HCT116 (cell line): ENCODE data around the gene RPH3AL. TPM values are rescaled to one million over a fixed set of nuclear protein-coding genes. Genes with fewer than 3 reads are reported as not detected.

Source experiments
- ATAC-seq: fragments of 200-7000 bp; cut with Tn5 transposase; 2 replicates; pipeline ENCODE4 v1.9.1; 2020; ENCODE audit warnings: mild to moderate bottlenecking, moderate library complexity
- BruUV-seq: library from RNA; stranded (reverse); fragments of 400-500 nt; replicated peaks from 2 replicates; lab custom pipeline; 2021; lab: Mats Ljungman, UMichigan
- CTCF ChIA-PET: fragments of 300-600 bp; sonication (Branson Sonifier 250); formaldehyde crosslinking; loops from one replicate; lab custom pipeline; 2021; ENCODE audit warnings: antibody characterized with exemption; lab: Charles Lee
- POLR2A ChIA-PET: fragments of 300-600, 350-600 bp; sonication (Branson Sonifier 250); formaldehyde crosslinking; loops from one replicate; lab custom pipeline; 2021; ENCODE audit warnings: antibody characterized with exemption; lab: Charles Lee
- RAD21 ChIA-PET, 2 experiments: fragments of 300-600 bp; sonication (Branson Sonifier 250); formaldehyde crosslinking; loops; one replicate each; lab custom pipeline; 2023; ENCODE audit warnings: low total read pairs in 2 of 2; ENCODE audit not compliant: uncharacterized antibody in 2 of 2, unreplicated experiment in 2 of 2, low non-redundant PET in 1 of 2; lab: Charles Lee
- DNase-seq: peaks from one replicate; pipeline ENCODE4 v3.0.0-alpha.2; 2010; ENCODE audit warnings: low read depth, low spot score
- H2AFZ ChIP-seq: fragments of 200-600 bp; shearing (Covaris generic), sonication (generic); 2 replicates; pipeline ENCODE4 v1.6.1; 2017; ENCODE audit warnings: low read depth, mixed run types, mixed read lengths, antibody characterized with exemption, low read length; ENCODE audit not compliant: poor library complexity, severe bottlenecking
- H3K27ac ChIP-seq: 2 replicates; pipeline ENCODE4 v1.5.1; 2012; ENCODE audit warnings: low read depth, low read length
- H3K27me3 ChIP-seq: fragments of 200-600 bp; sonication (generic); 2 replicates; pipeline ENCODE4 v1.6.1; 2016; ENCODE audit warnings: mixed run types, low read length, mixed read lengths; ENCODE audit not compliant: insufficient read depth
- H3K36me3 ChIP-seq, 2 experiments: fragments of 200-500 bp in 1 of 2; fragments of 200-600 bp in 1 of 2; sonication (Bioruptor generic) in 1 of 2; sonication (generic) in 1 of 2; 2 replicates each; pipeline versions ENCODE4 v1.5.1 to v1.6.1; 2014 to 2016; ENCODE audit warnings: low read length in 2 of 2, inconsistent platforms in 1 of 2, mixed read lengths in 1 of 2, mixed run types in 1 of 2; ENCODE audit not compliant: insufficient read depth in 2 of 2, control insufficient read depth in 1 of 2
- H3K4me1 ChIP-seq, 2 experiments: fragments of 200-600 bp in 1 of 2; sonication (generic) in 1 of 2; 2 replicates each; pipeline versions ENCODE4 v1.5.1 to v1.6.1; 2012 to 2017; ENCODE audit warnings: low read length in 2 of 2, inconsistent platforms in 1 of 2, mild to moderate bottlenecking in 1 of 2, mixed read lengths in 1 of 2, mixed run types in 1 of 2, moderate library complexity in 1 of 2; ENCODE audit not compliant: insufficient read depth in 2 of 2, control insufficient read depth in 1 of 2
- H3K4me2 ChIP-seq: fragments of 200-600 bp; sonication (generic); 2 replicates; pipeline ENCODE4 v1.6.1; 2017; ENCODE audit warnings: mixed run types, low read length, mixed read lengths
- H3K4me3 ChIP-seq, 2 experiments: fragments of 200-600 bp in 1 of 2; sonication (generic) in 1 of 2; replicated peaks in 1 of 2; 2 replicates each; pipeline ENCODE4 v1.5.1; 2011 to 2016; ENCODE audit warnings: low read length in 2 of 2, control low read depth in 1 of 2, low read depth in 1 of 2, mild to moderate bottlenecking in 1 of 2, mixed read lengths in 1 of 2, mixed run types in 1 of 2
- H3K79me2 ChIP-seq: fragments of 200-600 bp; sonication (generic); 2 replicates; pipeline ENCODE4 v1.6.1; 2017; ENCODE audit warnings: mild to moderate bottlenecking, mixed run types, low read length, moderate library complexity, mixed read lengths; ENCODE audit not compliant: insufficient read depth
- H3K9ac ChIP-seq: fragments of 200-600 bp; sonication (generic); 2 replicates; pipeline ENCODE4 v1.6.1; 2016; ENCODE audit warnings: low read length, mixed read lengths
- H3K9me2 ChIP-seq: fragments of 200-600 bp; sonication (generic), shearing (Covaris generic); 2 replicates; pipeline ENCODE4 v1.6.1; 2017; ENCODE audit warnings: mixed run types, mild to moderate bottlenecking, moderate library complexity; ENCODE audit not compliant: insufficient read depth
- H3K9me3 ChIP-seq, 2 experiments: fragments of 200-500 bp in 1 of 2; fragments of 200-600 bp in 1 of 2; sonication (Bioruptor generic) in 1 of 2; sonication (generic) in 1 of 2; 2 replicates each; pipeline ENCODE4 v1.6.1; 2014 to 2017; ENCODE audit warnings: low read length in 2 of 2, mixed read lengths in 2 of 2, inconsistent platforms in 1 of 2, low read depth in 1 of 2, mild to moderate bottlenecking in 1 of 2, mixed run types in 1 of 2, moderate library complexity in 1 of 2; ENCODE audit not compliant: control insufficient read depth in 1 of 2, insufficient read depth in 1 of 2
- H4K20me1 ChIP-seq: fragments of 200-600 bp; sonication (generic), shearing (Covaris generic); 2 replicates; pipeline ENCODE4 v1.6.1; 2017; ENCODE audit warnings: mixed run types, mild to moderate bottlenecking, moderate library complexity; ENCODE audit not compliant: insufficient read depth
- CBX3 ChIP-seq: IDR thresholded peaks from 2 replicates; pipeline ENCODE4 v1.6.1; 2012; ENCODE audit warnings: low read depth
- CEBPB ChIP-seq: IDR thresholded peaks from 2 replicates; pipeline ENCODE4 v1.6.1; 2012; ENCODE audit warnings: low read depth
- FOSL1 ChIP-seq: IDR thresholded peaks from 2 replicates; pipeline ENCODE4 v1.6.1; 2012; ENCODE audit warnings: low read depth
- JUND ChIP-seq: IDR thresholded peaks from 2 replicates; pipeline ENCODE4 v1.6.1; 2012
- RAD21 ChIP-seq: IDR thresholded peaks from 2 replicates; pipeline ENCODE4 v1.6.1; 2012; ENCODE audit warnings: low read depth, mild to moderate bottlenecking
- YY1 ChIP-seq: IDR thresholded peaks from 2 replicates; pipeline ENCODE4 v1.6.1; 2011; ENCODE audit warnings: low read length, low read depth, moderate library complexity, mild to moderate bottlenecking; ENCODE audit not compliant: insufficient replicate concordance; ENCODE audit errors: extremely low read depth
- ZNF274 ChIP-seq: fragments of 200-500 bp; sonication (Bioruptor generic); IDR thresholded peaks from 2 replicates; pipeline ENCODE4 v1.6.1; 2014; ENCODE audit warnings: mild to moderate bottlenecking, low read depth, low read length, inconsistent platforms
- intact Hi-C: fragments of 100-400 bp; cut with micrococcal nuclease; formaldehyde crosslinking; loops from 2 replicates; pipeline ENCODE4 v1.10.0; 2022
- total RNA-seq: library from RNA; stranded (reverse); gene quantifications from one replicate; pipeline ENCODE4 v1.2.1, GENCODE V29; 2021; ENCODE audit not compliant: unreplicated experiment
- TF ChIP-seq, protein P1 (sequence below): IDR thresholded peaks from 2 replicates; pipeline ENCODE4 v1.6.1; 2012
- TF ChIP-seq, protein P2 (sequence below): IDR thresholded peaks from 2 replicates; pipeline ENCODE4 v1.6.1; 2012; ENCODE audit warnings: low read depth

The RPH3AL gene
- total RNA-seq, 1 experiment from 2014 or later, result 17.0 TPM

DNA sequence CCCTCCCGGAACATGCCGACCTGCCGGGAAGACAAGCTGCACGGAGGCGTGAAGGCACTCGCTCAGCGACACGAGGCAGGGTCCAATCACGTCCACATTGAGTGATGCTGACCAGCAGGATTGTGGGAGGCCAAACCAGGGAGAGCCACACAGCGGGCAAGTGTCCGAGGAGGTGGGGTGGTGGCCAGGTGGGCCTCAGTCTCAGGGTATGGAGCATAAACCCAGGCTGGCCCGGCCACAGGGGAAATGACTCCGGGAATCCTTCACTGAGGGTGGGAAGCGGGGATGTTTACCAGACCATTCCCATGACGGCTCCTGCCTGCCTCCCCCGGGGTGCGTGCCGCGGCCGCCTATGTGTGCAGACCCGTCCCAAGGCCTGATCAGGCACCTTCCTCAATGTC lies 62.5 kb downstream of the RPH3AL start:
- no peak for TF ChIP-seq RAD21
- TF ChIP-seq CEBPB, result no peak
- TF ChIP-seq FOSL1, result no peak
- TF ChIP-seq, protein P1, sequence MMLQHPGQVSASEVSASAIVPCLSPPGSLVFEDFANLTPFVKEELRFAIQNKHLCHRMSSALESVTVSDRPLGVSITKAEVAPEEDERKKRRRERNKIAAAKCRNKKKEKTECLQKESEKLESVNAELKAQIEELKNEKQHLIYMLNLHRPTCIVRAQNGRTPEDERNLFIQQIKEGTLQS, result no peak
- no peak for TF ChIP-seq ZNF274
- no peak for TF ChIP-seq JUND
- no peak for TF ChIP-seq YY1
- no peak overlapping the region for H3K4me2 ChIP-seq
- no TSS peak for BruUV-seq
- no peaks in the 10 kb centered on the region for H3K36me3 ChIP-seq
- no peak overlapping the region for H3K27ac ChIP-seq
- H3K9ac ChIP-seq, result no peak overlapping the region
- H3K4me1 ChIP-seq, result no peaks in the 10 kb centered on the region
- RAD21 ChIA-PET, result no interaction called here
- H3K4me3 ChIP-seq, result no peak overlapping the region
- H2AFZ ChIP-seq, result no peak overlapping the region
- no peaks in the 10 kb centered on the region for H4K20me1 ChIP-seq
- H3K9me3 ChIP-seq, result no peaks in the 10 kb centered on the region
- CTCF ChIA-PET, result no interaction called here
- H3K9me2 ChIP-seq, result no peaks in the 10 kb centered on the region
- no peaks in the 10 kb centered on the region for H3K79me2 ChIP-seq
- intact Hi-C loops, result no loop called here
- POLR2A ChIA-PET, result no interaction called here
- H3K27me3 ChIP-seq, result no peaks in the 10 kb centered on the region
- ATAC-seq, result no peak
- DNase-seq, result no peak

DNA sequence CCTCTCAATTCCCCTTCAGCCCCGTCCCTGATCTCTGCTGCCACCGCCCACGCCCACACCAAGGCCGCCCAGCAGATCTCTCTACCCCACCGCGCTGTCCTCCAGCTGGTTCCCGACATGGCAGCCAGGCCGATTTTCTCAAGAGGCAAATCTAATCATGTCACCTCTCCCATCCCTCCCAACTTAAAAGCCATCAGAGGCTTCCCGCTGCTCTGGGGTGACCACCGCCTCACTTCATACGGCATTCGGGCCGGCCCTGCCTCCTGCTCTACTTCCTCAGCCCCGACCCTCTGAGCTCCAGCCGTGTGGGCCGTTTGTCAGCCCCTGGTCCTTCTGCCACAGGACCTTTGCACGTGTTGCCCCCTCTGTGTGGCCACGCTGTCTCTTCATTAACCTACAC lies 63.2 kb downstream of the RPH3AL start:
- no peaks in the 10 kb centered on the region for H3K4me1 ChIP-seq
- H3K36me3 ChIP-seq, result no peaks in the 10 kb centered on the region
- CTCF ChIA-PET, result no interaction called here
- RAD21 ChIA-PET, result no interaction called here
- TF ChIP-seq CBX3, result no peak
- TF ChIP-seq, protein P2, sequence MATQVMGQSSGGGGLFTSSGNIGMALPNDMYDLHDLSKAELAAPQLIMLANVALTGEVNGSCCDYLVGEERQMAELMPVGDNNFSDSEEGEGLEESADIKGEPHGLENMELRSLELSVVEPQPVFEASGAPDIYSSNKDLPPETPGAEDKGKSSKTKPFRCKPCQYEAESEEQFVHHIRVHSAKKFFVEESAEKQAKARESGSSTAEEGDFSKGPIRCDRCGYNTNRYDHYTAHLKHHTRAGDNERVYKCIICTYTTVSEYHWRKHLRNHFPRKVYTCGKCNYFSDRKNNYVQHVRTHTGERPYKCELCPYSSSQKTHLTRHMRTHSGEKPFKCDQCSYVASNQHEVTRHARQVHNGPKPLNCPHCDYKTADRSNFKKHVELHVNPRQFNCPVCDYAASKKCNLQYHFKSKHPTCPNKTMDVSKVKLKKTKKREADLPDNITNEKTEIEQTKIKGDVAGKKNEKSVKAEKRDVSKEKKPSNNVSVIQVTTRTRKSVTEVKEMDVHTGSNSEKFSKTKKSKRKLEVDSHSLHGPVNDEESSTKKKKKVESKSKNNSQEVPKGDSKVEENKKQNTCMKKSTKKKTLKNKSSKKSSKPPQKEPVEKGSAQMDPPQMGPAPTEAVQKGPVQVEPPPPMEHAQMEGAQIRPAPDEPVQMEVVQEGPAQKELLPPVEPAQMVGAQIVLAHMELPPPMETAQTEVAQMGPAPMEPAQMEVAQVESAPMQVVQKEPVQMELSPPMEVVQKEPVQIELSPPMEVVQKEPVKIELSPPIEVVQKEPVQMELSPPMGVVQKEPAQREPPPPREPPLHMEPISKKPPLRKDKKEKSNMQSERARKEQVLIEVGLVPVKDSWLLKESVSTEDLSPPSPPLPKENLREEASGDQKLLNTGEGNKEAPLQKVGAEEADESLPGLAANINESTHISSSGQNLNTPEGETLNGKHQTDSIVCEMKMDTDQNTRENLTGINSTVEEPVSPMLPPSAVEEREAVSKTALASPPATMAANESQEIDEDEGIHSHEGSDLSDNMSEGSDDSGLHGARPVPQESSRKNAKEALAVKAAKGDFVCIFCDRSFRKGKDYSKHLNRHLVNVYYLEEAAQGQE, result no peak
- no peak overlapping the region for H2AFZ ChIP-seq
- no peaks in the 10 kb centered on the region for H3K79me2 ChIP-seq
- H3K9ac ChIP-seq, result no peak overlapping the region
- no peak for DNase-seq
- H3K27me3 ChIP-seq, result no peaks in the 10 kb centered on the region
- no peaks in the 10 kb centered on the region for H4K20me1 ChIP-seq
- POLR2A ChIA-PET, result no interaction called here
- H3K4me3 ChIP-seq, result no peak overlapping the region
- no TSS peak for BruUV-seq
- H3K9me2 ChIP-seq, result no peaks in the 10 kb centered on the region
- H3K27ac ChIP-seq, result no peak overlapping the region
- H3K4me2 ChIP-seq, result no peak overlapping the region
- no peak for ATAC-seq
- intact Hi-C loops, result no loop called here
- no peaks in the 10 kb centered on the region for H3K9me3 ChIP-seq
